IMR-90 (cell line): ENCODE results near the gene IQCE. TPM values are rescaled to one million over a fixed set of nuclear protein-coding genes. Genes with fewer than 3 reads are reported as not detected.
A peak's percentile ranks its signal among the peaks of the same experiment; 100 is the strongest.

Source experiments
- ATAC-seq: fragments of 200-7000 bp; cut with Tn5 transposase; 2 replicates; pipeline ENCODE4 v1.9.1; 2020; ENCODE audit warnings: low read depth, mild to moderate bottlenecking, moderate library complexity
- BruUV-seq: library from RNA; stranded (reverse); fragments of 400-500 nt; replicated peaks from 2 replicates; lab custom pipeline; 2021; lab: Mats Ljungman, UMichigan
- CTCF ChIA-PET: fragments of 300-600 bp; formaldehyde crosslinking; extraction: SDS; loops from one replicate; lab custom pipeline; 2021; ENCODE audit warnings: antibody characterized with exemption; lab: Yijun Ruan, JAX
- POLR2A ChIA-PET: fragments of 300-600 bp; sonication (Branson Sonifier 250); formaldehyde crosslinking; loops from one replicate; lab custom pipeline; 2022; ENCODE audit warnings: antibody characterized with exemption; ENCODE audit not compliant: unreplicated experiment; lab: Charles Lee
- DNase-seq: peaks from one replicate; pipeline ENCODE4 v3.0.0; 2013
- H2AFZ ChIP-seq: replicated peaks from 2 replicates; pipeline ENCODE3; 2013; ENCODE audit warnings: low read length, mild to moderate bottlenecking; ENCODE audit not compliant: poor library complexity
- H2AK5ac ChIP-seq: 2 replicates; pipeline ENCODE4 v1.6.1; 2013; ENCODE audit warnings: low read depth, low read length, inconsistent platforms
- H2AK9ac ChIP-seq: replicated peaks from 2 replicates; pipeline ENCODE3; 2013; ENCODE audit warnings: mild to moderate bottlenecking, low read depth, low read length, moderate library complexity; ENCODE audit not compliant: poor library complexity
- H2BK120ac ChIP-seq: 2 replicates; pipeline ENCODE4 v1.6.1; 2013; ENCODE audit warnings: low read depth, low read length, inconsistent platforms
- H2BK15ac ChIP-seq: 3 replicates; pipeline ENCODE4 v1.6.1; 2013; ENCODE audit warnings: low read depth, low read length, inconsistent platforms
- H2BK20ac ChIP-seq: 2 replicates; pipeline ENCODE4 v1.6.1; 2013; ENCODE audit warnings: low read depth, mild to moderate bottlenecking, inconsistent platforms, low read length, moderate library complexity
- H2BK5ac ChIP-seq: 2 replicates; pipeline ENCODE4 v1.6.1; 2013; ENCODE audit warnings: mild to moderate bottlenecking, low read depth, low read length, inconsistent platforms; ENCODE audit not compliant: poor library complexity, severe bottlenecking
- H3K14ac ChIP-seq: replicated peaks from 2 replicates; pipeline ENCODE4 v1.6.1; 2013; ENCODE audit warnings: low read depth, low read length, inconsistent platforms
- H3K18ac ChIP-seq: 2 replicates; pipeline ENCODE4 v1.6.1; 2013; ENCODE audit warnings: low read depth, low read length, control low read depth
- H3K23ac ChIP-seq: 2 replicates; pipeline ENCODE4 v1.6.1; 2013; ENCODE audit warnings: low read depth, low read length, inconsistent platforms
- H3K27ac ChIP-seq: 2 replicates; pipeline ENCODE4 v1.5.1; 2013; ENCODE audit warnings: mild to moderate bottlenecking, control low read depth, low read length; ENCODE audit not compliant: insufficient read depth
- H3K27me3 ChIP-seq: 2 replicates; pipeline ENCODE4 v1.6.1; 2013; ENCODE audit warnings: low read length; ENCODE audit not compliant: control insufficient read depth, insufficient read depth
- H3K36me3 ChIP-seq: 2 replicates; pipeline ENCODE4 v1.6.1; 2013; ENCODE audit warnings: low read length, mixed read lengths; ENCODE audit not compliant: control insufficient read depth, insufficient read depth
- H3K4ac ChIP-seq: 2 replicates; pipeline ENCODE4 v1.6.1; 2013; ENCODE audit warnings: low read depth, low read length, inconsistent platforms
- H3K4me1 ChIP-seq: 2 replicates; pipeline ENCODE4 v1.6.1; 2013; ENCODE audit warnings: low read length, mixed read lengths; ENCODE audit not compliant: control insufficient read depth, insufficient read depth
- H3K4me2 ChIP-seq: 2 replicates; pipeline ENCODE4 v1.6.1; 2013; ENCODE audit warnings: low read depth, mild to moderate bottlenecking, control low read depth, low read length, moderate library complexity
- H3K4me3 ChIP-seq: 2 replicates; pipeline ENCODE4 v1.5.1; 2013; ENCODE audit warnings: low read depth, mild to moderate bottlenecking, control low read depth, low read length, moderate library complexity; ENCODE audit not compliant: insufficient read depth
- H3K56ac ChIP-seq: 2 replicates; pipeline ENCODE4 v1.6.1; 2013; ENCODE audit warnings: low read length, inconsistent platforms; ENCODE audit not compliant: insufficient read depth; ENCODE audit errors: extremely low read depth
- H3K79me1 ChIP-seq, 2 experiments: 2 replicates each; pipeline ENCODE4 v1.6.1; 2013; ENCODE audit warnings: low read length in 2 of 2, inconsistent platforms in 1 of 2, low read depth in 1 of 2
- H3K9ac ChIP-seq: 2 replicates; pipeline ENCODE4 v1.6.1; 2013; ENCODE audit warnings: low read depth, low read length, control low read depth
- H3K9me1 ChIP-seq: 2 replicates; pipeline ENCODE4 v1.6.1; 2013; ENCODE audit warnings: low read length, inconsistent platforms; ENCODE audit not compliant: insufficient read depth
- H3K9me3 ChIP-seq: 2 replicates; pipeline ENCODE4 v1.6.1; 2013; ENCODE audit warnings: low read length; ENCODE audit not compliant: control insufficient read depth, insufficient read depth
- H4K20me1 ChIP-seq: 2 replicates; pipeline ENCODE4 v1.6.1; 2013; ENCODE audit warnings: low read length, inconsistent platforms; ENCODE audit not compliant: insufficient read depth
- H4K5ac ChIP-seq: 2 replicates; pipeline ENCODE4 v1.6.1; 2013; ENCODE audit warnings: mild to moderate bottlenecking, low read depth, low read length, control low read depth
- H4K8ac ChIP-seq, 2 experiments: 2 replicates each; pipeline ENCODE4 v1.6.1; 2013; ENCODE audit warnings: low read depth in 2 of 2, low read length in 2 of 2, control low read depth in 1 of 2, inconsistent platforms in 1 of 2
- H4K91ac ChIP-seq: 2 replicates; pipeline ENCODE4 v1.6.1; 2013; ENCODE audit warnings: low read depth, low read length, inconsistent platforms; ENCODE audit not compliant: insufficient read depth
- BHLHE40 ChIP-seq: fragments of 150-350 bp; IDR thresholded peaks from 2 replicates; pipeline ENCODE4 v1.6.1; 2016; ENCODE audit warnings: mild to moderate bottlenecking, low read depth, low read length
- CEBPB ChIP-seq: IDR thresholded peaks from 2 replicates; pipeline ENCODE4 v1.6.1; 2012; ENCODE audit warnings: low read depth, low read length, improper control_type of control experiment
- CHD1 ChIP-seq: IDR thresholded peaks from 2 replicates; pipeline ENCODE4 v1.6.1; 2012; ENCODE audit warnings: low read depth, low read length, improper control_type of control experiment
- CTCF ChIP-seq: conservative IDR thresholded peaks from 2 replicates; pipeline ENCODE4 v1.5.1; 2012; ENCODE audit warnings: mild to moderate bottlenecking, low read depth, low read length, improper control_type of control experiment
- ELK1 ChIP-seq: fragments of 150-350 bp; IDR thresholded peaks from 2 replicates; pipeline ENCODE4 v1.6.1; 2016; ENCODE audit warnings: low read depth, mild to moderate bottlenecking, low read length, moderate library complexity, borderline replicate concordance
- FOS ChIP-seq: fragments of 150-350 bp; IDR thresholded peaks from 2 replicates; pipeline ENCODE4 v1.6.1; 2016; ENCODE audit warnings: low read depth, low read length
- MAFK ChIP-seq: IDR thresholded peaks from 2 replicates; pipeline ENCODE4 v1.6.1; 2012; ENCODE audit warnings: low read depth, low read length, improper control_type of control experiment
- MXI1 ChIP-seq: IDR thresholded peaks from 2 replicates; pipeline ENCODE4 v1.6.1; 2012; ENCODE audit warnings: low read depth, mild to moderate bottlenecking, low read length, moderate library complexity, borderline replicate concordance
- NFE2L2 ChIP-seq: fragments of 150-350 bp; IDR thresholded peaks from 2 replicates; pipeline ENCODE4 v1.6.1; 2016; ENCODE audit warnings: low read depth, mild to moderate bottlenecking, low read length
- POLR2A ChIP-seq: IDR thresholded peaks from 2 replicates; pipeline ENCODE4 v1.6.1; 2012; ENCODE audit warnings: mild to moderate bottlenecking, low read depth, low read length
- RAD21 ChIP-seq: IDR thresholded peaks from 2 replicates; pipeline ENCODE4 v1.6.1; 2012; ENCODE audit warnings: low read length, improper control_type of control experiment
- RCOR1 ChIP-seq: IDR thresholded peaks from 2 replicates; pipeline ENCODE4 v1.6.1; 2012; ENCODE audit warnings: mild to moderate bottlenecking, low read length, improper control_type of control experiment; ENCODE audit not compliant: insufficient replicate concordance
- RFX5 ChIP-seq: IDR thresholded peaks from 2 replicates; pipeline ENCODE4 v1.8.0; 2012; ENCODE audit warnings: low read depth, mild to moderate bottlenecking, low read length, moderate library complexity
- SMC3 ChIP-seq: fragments of 150-350 bp; IDR thresholded peaks from 2 replicates; pipeline ENCODE4 v1.6.1; 2016; ENCODE audit warnings: low read depth, mild to moderate bottlenecking, antibody characterized with exemption, low read length, moderate library complexity
- USF2 ChIP-seq: fragments of 150-350 bp; IDR thresholded peaks from 2 replicates; pipeline ENCODE4 v1.6.1; 2017; ENCODE audit warnings: mild to moderate bottlenecking, antibody characterized with exemption, low read length, low read depth
- WGBS, 2 experiments: methylation state at CpG; one replicate each; pipeline versions ENCODE4 v1.1.5 to v1.1.7; 2013; ENCODE audit warnings: missing lambda C conversion rate in 2 of 2; ENCODE audit not compliant: insufficient read length in 1 of 2; ENCODE audit errors: extremely low coverage in 2 of 2; 5-methylcytosine and 5-hydroxymethylcytosine counted together
- dilution Hi-C: fragments of 300-500 bp; cut with HindIII; formaldehyde crosslinking; loops from one replicate; pipeline ENCODE4 v1.14.3; 2018; ENCODE audit warnings: low sequenced_read_pairs; ENCODE audit not compliant: unreplicated experiment
- in situ Hi-C: fragments of 300-500 bp; cut with MboI; formaldehyde crosslinking; loops from 3 replicates; pipeline ENCODE4 v1.14.3; 2019; ENCODE audit warnings: low sequenced_read_pairs, inconsistent platforms, mixed read lengths
- intact Hi-C: fragments of 100-400 bp; cut with micrococcal nuclease; formaldehyde crosslinking; loops from 2 replicates; pipeline ENCODE4 v1.10.0; 2022
- polyA plus RNA-seq, 3 experiments: library from polyadenylated mRNA; depleted of rRNA; stranded (reverse); fragments of >200 nt; gene quantifications; 2 replicates each; pipeline ENCODE4 v1.2.3, GENCODE V29; 2012; ENCODE audit warnings: low replicate concordance in 1 of 3
- total RNA-seq: library from RNA; depleted of rRNA; stranded (reverse); fragments of >200 nt; gene quantifications from 2 replicates; pipeline ENCODE4 v1.2.3, GENCODE V29; 2012

IQCE gene
- total and polyA plus RNA-seq, 2 of the 4 experiments (the other 2 are of a cell fraction), result 5.0 to 6.3 TPM

GRCh38 chr7:2523941-2524807 is 34.6 kb upstream of the IQCE start:
- Histone ChIP-seq H3K56ac (no peak overlapping the region), H4K91ac (no peak overlapping the region), H2AFZ (peak overlapping the region; percentile 60), H2AK5ac (peak overlapping the region; percentile 2; the same call in 1 of the 2 replicates), H2BK120ac (no peak overlapping the region), H3K14ac (no peak overlapping the region), H4K8ac (no peak overlapping the region), H3K27ac (no peak overlapping the region), H2BK15ac (no peak overlapping the region), H3K79me1 (peaks cover 0 to 6% of the 10 kb centered on the region in 2 experiments; a peak in 1 of 4 replicates), H3K4me1 (peaks cover 26% of the 10 kb centered on the region), H3K4me3 (no peak overlapping the region), H3K36me3 (no peaks in the 10 kb centered on the region), H2BK20ac (no peak overlapping the region), H3K4ac (no peak overlapping the region), H3K18ac (no peak overlapping the region), H3K4me2 (no peak overlapping the region), H3K9me3 (no peaks in the 10 kb centered on the region), H3K27me3 (no peaks in the 10 kb centered on the region), H4K20me1 (0 out of 2 replicates have a peak, but pooled peaks cover 9% of the 10 kb centered on the region), H4K5ac (no peak overlapping the region), H2AK9ac (peak overlapping the region; percentile 47), H3K9ac (no peak overlapping the region), H3K9me1 (no peaks in the 10 kb centered on the region), H2BK5ac (no peak overlapping the region), H3K23ac (no peak overlapping the region)
- DNase-seq (peak; percentile 41), ATAC-seq (no peak)
- intact Hi-C loops (no loop called here), dilution Hi-C loops (no loop called here), in situ Hi-C loops (no loop called here)
- POLR2A ChIA-PET, result no interaction called here
- BruUV-seq, result no TSS peak
- CTCF ChIA-PET, result no interaction called here
- 50% methylated on average over 18 of the region's 51 CpGs; no CpG with 5 or more reads in 1 of the 2 experiments for WGBS, 2 experiments
- TF ChIP-seq NFE2L2 (no peak), POLR2A (no peak), RAD21 (no peak), MAFK (no peak), CTCF (no peak), MXI1 (no peak), USF2 (no peak), CEBPB (no peak), BHLHE40 (no peak), RFX5 (no peak), FOS (no peak), ELK1 (no peak), CHD1 (no peak), RCOR1 (no peak), SMC3 (no peak)
